ENCODE data around the gene AIG1.

AIG1 gene

GRCh38 chr6:143090314-143091044 is 29.8 kb downstream of the AIG1 start:
- Histone ChIP-seq H3K27me3 (replicated peaks; ENCODE audit: control insufficient read depth, insufficient read depth, low read length) (no peaks in the 10 kb centered on the region), H3K4me3 (replicated peaks; ENCODE audit: low read depth, low read length) (no peak overlapping the region), H3K36me3 (ENCODE audit: control insufficient read depth, insufficient read depth, low read length) (no peaks in the 10 kb centered on the region)
- DNase-seq (ENCODE audit: extremely low read depth, insufficient read length) = no peak
- no peak for TF ChIP-seq CTCF (IDR thresholded peaks at IDR 0.05; ENCODE audit: insufficient read depth, low read length, poor library complexity, severe bottlenecking)

DNA sequence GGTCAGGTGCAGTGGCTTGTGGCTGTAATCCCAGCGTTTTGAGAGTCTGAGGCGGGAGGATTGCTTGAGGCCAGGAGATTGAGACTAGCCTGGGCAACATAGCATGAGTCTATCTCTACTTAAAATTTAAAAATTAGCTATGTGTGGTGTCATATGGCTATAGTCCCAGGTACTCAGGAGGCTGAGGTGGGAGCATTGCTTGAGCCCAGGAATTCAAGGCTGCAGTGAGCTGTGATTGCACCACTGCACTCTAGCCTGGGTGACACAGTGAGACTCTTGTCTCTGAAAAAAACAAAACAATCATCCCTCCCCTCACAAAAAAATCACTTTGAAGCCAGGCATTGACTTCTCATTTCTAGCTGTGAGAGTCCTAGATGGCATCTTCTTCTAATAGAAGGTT is 32.1 kb downstream of the AIG1 start:
- H3K4me3 ChIP-seq (replicated peaks; ENCODE audit: low read depth, low read length) = no peak overlapping the region
- H3K36me3 ChIP-seq (ENCODE audit: control insufficient read depth, insufficient read depth, low read length) = no peaks in the 10 kb centered on the region
- H3K27me3 ChIP-seq (replicated peaks; ENCODE audit: control insufficient read depth, insufficient read depth, low read length) = no peaks in the 10 kb centered on the region
- no peak for TF ChIP-seq CTCF (IDR thresholded peaks at IDR 0.05; ENCODE audit: insufficient read depth, low read length, poor library complexity, severe bottlenecking)
- no peak for DNase-seq (ENCODE audit: extremely low read depth, insufficient read length)

DNA sequence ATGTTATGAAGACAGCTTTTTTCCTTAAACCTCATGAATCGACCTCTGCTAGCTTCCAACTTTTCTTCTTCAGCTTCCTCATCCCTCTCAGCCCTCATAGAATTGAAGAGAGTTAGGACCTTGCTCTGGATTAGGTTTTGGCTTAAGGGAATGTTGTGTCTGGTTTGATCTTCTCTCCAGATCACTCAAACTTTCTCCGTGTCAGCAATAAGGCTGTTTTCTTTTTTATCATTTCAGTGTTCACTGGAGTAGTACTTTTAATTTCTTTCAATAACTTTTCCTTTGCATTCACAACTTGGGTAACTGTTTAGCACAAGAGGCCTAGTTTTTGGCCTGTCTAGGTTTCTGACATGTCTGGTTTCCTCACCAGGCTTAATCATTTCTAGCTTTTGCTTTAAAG is 32.6 kb downstream of the AIG1 start:
- no peaks in the 10 kb centered on the region for H3K36me3 ChIP-seq (ENCODE audit: control insufficient read depth, insufficient read depth, low read length)
- H3K27me3 ChIP-seq (replicated peaks; ENCODE audit: control insufficient read depth, insufficient read depth, low read length) = no peaks in the 10 kb centered on the region
- TF ChIP-seq CTCF (IDR thresholded peaks at IDR 0.05; ENCODE audit: insufficient read depth, low read length, poor library complexity, severe bottlenecking) = no peak
- H3K4me3 ChIP-seq (replicated peaks; ENCODE audit: low read depth, low read length) = no peak overlapping the region
- no peak for DNase-seq (ENCODE audit: extremely low read depth, insufficient read length)

DNA sequence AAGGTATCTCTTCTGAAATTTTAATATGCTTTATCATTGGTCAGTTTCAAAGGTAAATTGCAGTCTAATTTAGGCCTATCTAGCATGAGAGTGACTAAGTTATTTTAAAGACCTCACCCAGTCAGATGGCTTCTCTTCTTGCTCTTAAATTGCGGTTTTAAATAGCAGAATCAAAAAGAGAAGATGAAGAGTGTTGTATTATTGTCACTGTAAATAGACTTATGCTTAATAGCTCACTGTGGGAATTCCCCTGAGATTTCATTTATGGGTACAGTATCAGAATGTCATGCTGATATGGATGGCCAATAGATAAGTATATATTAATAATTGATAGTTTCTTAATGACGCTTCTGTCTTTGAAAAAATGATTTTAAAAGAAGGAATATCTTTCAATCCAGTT is 35.7 kb downstream of the AIG1 start:
- H3K4me3 ChIP-seq (replicated peaks; ENCODE audit: low read depth, low read length) = no peak overlapping the region
- H3K27me3 ChIP-seq (replicated peaks; ENCODE audit: control insufficient read depth, insufficient read depth, low read length) = no peaks in the 10 kb centered on the region
- no peaks in the 10 kb centered on the region for H3K36me3 ChIP-seq (ENCODE audit: control insufficient read depth, insufficient read depth, low read length)
- no peak for TF ChIP-seq CTCF (IDR thresholded peaks at IDR 0.05; ENCODE audit: insufficient read depth, low read length, poor library complexity, severe bottlenecking)
- DNase-seq (ENCODE audit: extremely low read depth, insufficient read length) = no peak

- TF ChIP-seq CTCF (IDR thresholded peaks at IDR 0.05; ENCODE audit: insufficient read depth, low read length, poor library complexity, severe bottlenecking) = no peak
- H3K4me3 ChIP-seq (replicated peaks; ENCODE audit: low read depth, low read length) = no peak overlapping the region
- H3K36me3 ChIP-seq (ENCODE audit: control insufficient read depth, insufficient read depth, low read length) = no peaks in the 10 kb centered on the region
- no peaks in the 10 kb centered on the region for H3K27me3 ChIP-seq (replicated peaks; ENCODE audit: control insufficient read depth, insufficient read depth, low read length)
- no peak for DNase-seq (ENCODE audit: extremely low read depth, insufficient read length)
Measured at GRCh38 chr6:143097224-143097795, 36.6 kb downstream of the AIG1 start.
